Mesenchymal stem cell (in vitro differentiated cells and primary cell): ENCODE results near the gene ERRFI1.

Experiments used
- DNase-seq: peaks from one replicate; pipeline ENCODE4 v3.0.0-alpha.2; 2013
- H2AFZ ChIP-seq: one replicate; pipeline ENCODE4 v1.6.1; 2013; ENCODE audit warnings: low read depth, mild to moderate bottlenecking, control low read depth, inconsistent platforms, low read length, moderate library complexity
- H2AK5ac ChIP-seq: 2 replicates; pipeline ENCODE4 v1.6.1; 2013; ENCODE audit warnings: low read length, moderate library complexity, mild to moderate bottlenecking, inconsistent platforms; ENCODE audit not compliant: severe bottlenecking
- H2BK120ac ChIP-seq: one replicate; pipeline ENCODE4 v1.6.1; 2013; ENCODE audit warnings: low read depth, mild to moderate bottlenecking, inconsistent platforms, low read length, moderate library complexity
- H2BK12ac ChIP-seq, 2 experiments: one replicate each; pipeline ENCODE4 v1.6.1; 2013; ENCODE audit warnings: inconsistent platforms in 2 of 2, low read length in 2 of 2, mild to moderate bottlenecking in 2 of 2, moderate library complexity in 2 of 2, control low read depth in 1 of 2
- H2BK15ac ChIP-seq: one replicate; pipeline ENCODE4 v1.6.1; 2013; ENCODE audit warnings: mild to moderate bottlenecking, low read depth, inconsistent platforms; ENCODE audit not compliant: poor library complexity, severe bottlenecking
- H2BK5ac ChIP-seq: 2 replicates; pipeline ENCODE4 v1.6.1; 2013; ENCODE audit warnings: low read depth, mild to moderate bottlenecking, low read length, control low read depth, inconsistent platforms; ENCODE audit not compliant: poor library complexity, severe bottlenecking
- H3K14ac ChIP-seq, 2 experiments: one replicate each; pipeline ENCODE4 v1.6.1; 2013; ENCODE audit warnings: inconsistent platforms in 2 of 2, low read length in 2 of 2, control low read depth in 1 of 2, mild to moderate bottlenecking in 1 of 2, moderate library complexity in 1 of 2
- H3K18ac ChIP-seq, 2 experiments: one replicate each; pipeline ENCODE4 v1.6.1; 2013; ENCODE audit warnings: inconsistent platforms in 2 of 2, low read length in 2 of 2, control low read depth in 1 of 2, low read depth in 1 of 2, mild to moderate bottlenecking in 1 of 2
- H3K23ac ChIP-seq, 2 experiments: one replicate each; pipeline ENCODE4 v1.6.1; 2013; ENCODE audit warnings: inconsistent platforms in 2 of 2, low read length in 2 of 2, mild to moderate bottlenecking in 2 of 2, moderate library complexity in 2 of 2, control low read depth in 1 of 2
- H3K27ac ChIP-seq: 2 replicates; pipeline ENCODE4 v1.5.1; 2013; ENCODE audit warnings: mild to moderate bottlenecking, moderate library complexity, low read length, control low read depth, inconsistent platforms; ENCODE audit not compliant: poor library complexity, severe bottlenecking
- H3K27me3 ChIP-seq, 2 experiments: 2 replicates each; pipeline versions ENCODE4 v1.6.1 to v1.7.0; 2013; ENCODE audit warnings: low read length in 2 of 2, mild to moderate bottlenecking in 2 of 2, moderate library complexity in 2 of 2, control low read depth in 1 of 2, inconsistent platforms in 1 of 2; ENCODE audit not compliant: control insufficient read depth in 1 of 2, insufficient read depth in 1 of 2
- H3K36me3 ChIP-seq, 2 experiments: 2 replicates each; pipeline versions ENCODE4 v1.6.1 to v1.7.0; 2013; ENCODE audit warnings: low read length in 2 of 2, control low read depth in 1 of 2, inconsistent platforms in 1 of 2, low read depth in 1 of 2, mild to moderate bottlenecking in 1 of 2; ENCODE audit not compliant: insufficient read depth in 2 of 2, control insufficient read depth in 1 of 2
- H3K4ac ChIP-seq, 2 experiments: one replicate each; pipeline ENCODE4 v1.6.1; 2013; ENCODE audit warnings: inconsistent platforms in 2 of 2, low read length in 2 of 2, mild to moderate bottlenecking in 2 of 2, moderate library complexity in 2 of 2, control low read depth in 1 of 2, low read depth in 1 of 2
- H3K4me1 ChIP-seq: 2 replicates; pipeline ENCODE4 v1.6.1; 2013; ENCODE audit warnings: low read depth, low read length, control low read depth; ENCODE audit not compliant: control insufficient read depth, insufficient read depth
- H3K4me2 ChIP-seq: 2 replicates; pipeline ENCODE4 v1.6.1; 2013; ENCODE audit warnings: low read length, mild to moderate bottlenecking, inconsistent platforms; ENCODE audit not compliant: poor library complexity, severe bottlenecking
- H3K4me3 ChIP-seq, 2 experiments: 2 replicates each; pipeline versions ENCODE4 v1.5.1 to v1.7.0; 2013; ENCODE audit warnings: low read length in 2 of 2, mild to moderate bottlenecking in 2 of 2, control low read depth in 1 of 2, low read depth in 1 of 2; ENCODE audit not compliant: insufficient read depth in 1 of 2
- H3K79me1 ChIP-seq: replicated peaks from 2 replicates; pipeline ENCODE4 v1.6.1; 2013; ENCODE audit warnings: mild to moderate bottlenecking, control low read depth, low read length, inconsistent platforms; ENCODE audit not compliant: poor library complexity, severe bottlenecking
- H3K9ac ChIP-seq: 2 replicates; pipeline ENCODE4 v1.7.0; 2013; ENCODE audit warnings: mild to moderate bottlenecking, low read length, moderate library complexity
- H3K9me3 ChIP-seq: 2 replicates; pipeline ENCODE4 v1.7.0; 2013; ENCODE audit warnings: mild to moderate bottlenecking, low read length; ENCODE audit not compliant: control insufficient read depth
- H4K8ac ChIP-seq: one replicate; pipeline ENCODE4 v1.6.1; 2013; ENCODE audit warnings: inconsistent platforms, mild to moderate bottlenecking, low read length, moderate library complexity
- H4K91ac ChIP-seq: one replicate; pipeline ENCODE4 v1.6.1; 2013; ENCODE audit warnings: mild to moderate bottlenecking, low read length, inconsistent platforms
- WGBS: methylation state at CpG from one replicate; pipeline ENCODE4 v1.1.7; 2013; ENCODE audit warnings: mixed read lengths; 5-methylcytosine and 5-hydroxymethylcytosine counted together

The ERRFI1 gene

DNA sequence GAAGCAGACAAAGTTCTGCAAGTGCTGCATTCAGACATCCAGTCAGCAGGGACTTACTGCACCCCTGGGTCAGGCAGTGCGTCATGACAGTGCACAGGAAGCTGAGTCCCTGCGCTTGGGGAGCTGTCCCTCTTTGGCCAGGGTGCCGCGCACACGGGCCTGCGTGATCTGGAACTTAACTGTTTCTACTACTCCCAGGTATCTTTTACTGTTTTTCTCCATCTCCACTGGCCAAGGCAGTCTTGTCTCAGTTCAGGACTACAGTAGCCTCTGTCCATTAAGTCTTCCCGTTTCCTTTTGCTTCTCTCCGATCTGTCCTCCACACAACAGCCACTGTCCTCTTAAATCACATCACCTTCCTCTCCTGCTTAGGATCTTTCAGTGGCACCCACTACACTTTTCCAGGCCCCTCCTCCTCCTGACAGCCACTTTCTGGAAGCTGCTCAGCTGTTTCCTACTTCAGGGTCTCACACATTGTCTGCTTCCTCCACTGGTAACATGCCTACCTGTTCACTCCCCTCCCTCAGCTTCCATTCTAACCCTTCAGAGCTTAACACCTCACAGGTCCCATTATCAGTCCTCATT is 15.9 kb downstream of the ERRFI1 start:
- Histone ChIP-seq H2BK12ac (no peak overlapping the region), H2AK5ac (no peak overlapping the region), H2AFZ (no peak overlapping the region), H3K4me3 (no peak overlapping the region), H2BK5ac (no peak overlapping the region), H3K14ac (peak overlapping the region in 1 of 2 experiments; percentile 26), H3K9ac (no peak overlapping the region), H3K4me1 (peaks cover 5% of the 10 kb centered on the region), H3K23ac (no peak overlapping the region), H3K18ac (peak overlapping the region in 1 of 2 experiments; percentile 42), H3K79me1 (peaks cover 30% of the 10 kb centered on the region), H3K4ac (no peak overlapping the region), H2BK15ac (no peak overlapping the region), H4K91ac (no peak overlapping the region), H4K8ac (peak overlapping the region; percentile 80), H3K4me2 (no peak overlapping the region), H3K27ac (no peak overlapping the region), H3K9me3 (no peaks in the 10 kb centered on the region), H2BK120ac (no peak overlapping the region), H3K36me3 (peaks cover 37 to 60% of the 10 kb centered on the region in 2 experiments), H3K27me3 (no peaks in the 10 kb centered on the region)
- peak; percentile 15 for DNase-seq
- 93% methylated on average over 8 of the region's 8 CpGs for WGBS

DNA sequence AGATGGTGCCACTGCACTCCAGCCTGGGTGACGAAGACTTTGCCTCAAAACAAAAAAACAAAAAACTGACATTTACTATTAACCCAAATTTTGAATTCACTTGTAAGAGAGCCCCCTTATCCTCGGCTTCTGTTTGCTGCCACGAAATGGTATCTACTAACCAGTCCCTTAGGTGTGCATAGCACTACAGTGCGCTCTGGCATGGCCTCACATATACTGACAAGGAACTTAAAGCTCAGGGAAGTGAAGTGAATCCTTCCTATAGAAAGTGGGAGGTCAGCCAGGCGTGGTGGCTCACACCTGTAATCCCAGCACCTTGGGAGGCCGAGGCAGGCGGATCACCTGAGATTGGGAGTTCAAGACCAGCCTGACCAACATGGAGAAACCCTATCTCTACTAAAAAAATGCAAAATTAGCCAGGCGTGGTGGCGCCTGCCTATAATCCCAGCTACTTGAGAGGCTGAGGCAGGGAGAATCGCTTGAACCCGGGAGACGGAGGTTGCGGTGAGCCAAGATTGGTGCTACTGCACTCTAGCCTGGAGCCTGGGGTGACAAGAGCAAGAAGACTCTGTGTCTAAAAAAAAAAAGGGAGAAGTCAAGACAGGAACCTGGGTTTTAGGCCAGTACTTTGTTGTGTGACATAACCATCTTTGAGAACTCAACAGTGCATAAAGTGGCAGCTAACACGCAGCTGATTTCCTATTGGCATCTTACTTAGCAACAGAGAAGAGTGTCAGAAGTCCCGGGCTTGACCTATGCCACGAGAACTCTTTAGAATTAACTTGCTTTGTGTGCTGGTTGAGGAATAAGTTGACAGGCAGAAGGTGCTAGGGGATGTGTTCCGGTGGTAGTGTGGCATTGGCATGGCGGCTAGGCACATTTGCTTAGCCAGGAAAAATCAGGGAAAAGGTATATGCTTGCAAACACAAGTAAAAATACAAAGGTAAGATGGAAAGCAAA is 16.8 kb downstream of the ERRFI1 start:
- peaks cover 12% of the 10 kb centered on the region for H3K4me1 ChIP-seq
- no peaks in the 10 kb centered on the region for H3K9me3 ChIP-seq

DNA sequence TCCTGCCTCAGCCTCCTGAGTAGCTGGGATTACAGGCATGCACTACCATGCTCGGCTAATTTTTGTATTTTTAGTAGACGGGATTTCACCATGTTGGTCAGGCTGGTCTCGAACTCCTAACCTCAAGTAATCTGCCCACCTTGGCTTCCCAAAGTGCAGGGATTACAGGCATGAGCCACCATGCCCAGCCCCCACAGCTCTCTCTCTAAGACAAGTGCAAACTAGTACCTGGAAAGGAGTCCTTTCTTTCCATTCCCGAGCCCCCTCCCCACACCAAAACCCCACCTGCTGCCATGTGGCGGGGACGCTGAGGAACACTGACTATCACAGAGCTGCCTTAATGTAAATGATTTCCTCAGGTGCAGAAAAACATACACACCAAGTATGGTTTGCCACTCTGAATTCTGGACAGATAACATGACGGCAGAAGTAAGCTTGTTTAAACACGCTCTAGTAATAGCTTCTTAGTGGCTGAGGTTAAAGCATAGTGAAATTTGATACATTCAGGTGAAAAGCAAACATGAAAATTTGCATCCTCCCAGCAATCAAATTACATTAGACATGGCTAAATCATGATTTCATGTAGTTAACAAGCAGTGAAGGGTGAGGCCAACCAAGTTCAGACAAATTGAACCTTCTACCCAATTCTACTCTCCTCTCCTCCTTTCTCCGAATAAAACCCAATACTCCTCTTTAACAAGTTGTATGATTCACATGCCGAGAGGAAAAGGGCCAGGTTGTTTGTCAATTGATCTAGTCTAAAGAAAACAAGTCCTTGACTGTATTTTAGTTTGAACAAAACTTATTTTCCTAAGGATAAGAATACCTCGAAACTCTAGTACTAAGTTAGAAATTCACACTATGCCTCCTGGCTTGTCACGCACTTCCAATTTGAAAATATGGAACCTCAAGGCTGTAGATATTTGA is 19.8 kb downstream of the ERRFI1 start:
- no peak overlapping the region for H2BK120ac ChIP-seq
- no peak overlapping the region for H2AK5ac ChIP-seq
- no peak overlapping the region for H3K14ac ChIP-seq
- no peak overlapping the region for H3K23ac ChIP-seq
- no peak overlapping the region for H4K91ac ChIP-seq
- H3K4me1 ChIP-seq, result peaks cover 16% of the 10 kb centered on the region
- peak; percentile 29 for DNase-seq
- peaks cover 21 to 25% of the 10 kb centered on the region in 2 experiments for H3K36me3 ChIP-seq
- no peaks in the 10 kb centered on the region for H3K27me3 ChIP-seq
- peaks cover 17% of the 10 kb centered on the region for H3K79me1 ChIP-seq
- H3K4me3 ChIP-seq, result no peak overlapping the region
- H2BK12ac ChIP-seq, result peak overlapping the region; percentile 37 to 72
- H3K27ac ChIP-seq, result no peak overlapping the region
- peak overlapping the region; percentile 10 for H4K8ac ChIP-seq
- H3K4me2 ChIP-seq, result no peak overlapping the region
- H2BK15ac ChIP-seq, result no peak overlapping the region
- peak overlapping the region; percentile 85 for H3K9ac ChIP-seq
- peak overlapping the region in 1 of 2 experiments; percentile 38 for H3K18ac ChIP-seq
- no peaks in the 10 kb centered on the region for H3K9me3 ChIP-seq
- no peak overlapping the region for H2AFZ ChIP-seq
- H2BK5ac ChIP-seq, result no peak overlapping the region
- no peak overlapping the region for H3K4ac ChIP-seq
- 96% methylated on average over 7 of the region's 12 CpGs for WGBS

More for the DNA sequence above, 16.8 kb downstream of the ERRFI1 start:
- no peak for DNase-seq
- 96% methylated on average over 18 of the region's 18 CpGs for WGBS
- Histone ChIP-seq H2AFZ (no peak overlapping the region), H2BK5ac (peak overlapping the region; percentile 12), H3K9ac (no peak overlapping the region), H3K4me3 (no peak overlapping the region), H2BK12ac (no peak overlapping the region), H3K18ac (no peak overlapping the region), H2BK15ac (no peak overlapping the region), H3K27me3 (no peaks in the 10 kb centered on the region), H3K27ac (no peak overlapping the region), H2AK5ac (no peak overlapping the region), H4K8ac (peak overlapping the region; percentile 35), H3K79me1 (peaks cover 27% of the 10 kb centered on the region), H3K14ac (no peak overlapping the region), H3K4me2 (no peak overlapping the region), H3K23ac (no peak overlapping the region), H4K91ac (no peak overlapping the region), H3K36me3 (peaks cover 35 to 56% of the 10 kb centered on the region in 2 experiments), H3K4ac (no peak overlapping the region), H2BK120ac (no peak overlapping the region)
